Stimulated activated effector memory CD8-positive, alpha-beta T cell treated with anti-CD3 and anti-CD28 coated beads, Interleukin-12 subunit alpha, Interleukin-12 subunit beta, amount 100 ng/mL, for 72 hours (primary cell): ENCODE data around the gene NIN.
A peak's percentile ranks its signal among the peaks of the same experiment; 100 is the strongest.
"Not testable (repeated sequence)": the region's sequence is repeated elsewhere in the genome, so short reads cannot be mapped to it uniquely, and the experiment has no call there.

Experiments used
- ATAC-seq: fragments of 150-1000 bp; cut with Tn5 transposase; 2 replicates; pipeline ENCODE4 v1.10.0; 2021
- DNase-seq, 2 donors: peaks; one replicate each; pipeline ENCODE4 v3.0.0; 2021 to 2022; ENCODE audit warnings: low spot score in 2 of 2
- H3K27ac Mint-ChIP-seq: one replicate; pipeline ENCODE4 v1.8.0; 2022; ENCODE audit warnings: mild to moderate bottlenecking, mixed read lengths
- H3K36me3 Mint-ChIP-seq: one replicate; pipeline ENCODE4 v1.8.0; 2022; ENCODE audit warnings: mild to moderate bottlenecking, mixed read lengths
- H3K4me1 Mint-ChIP-seq: one replicate; pipeline ENCODE4 v1.8.0; 2022; ENCODE audit warnings: mixed read lengths
- H3K4me3 Mint-ChIP-seq: one replicate; pipeline ENCODE4 v1.8.0; 2022; ENCODE audit warnings: mild to moderate bottlenecking, mixed read lengths
- H3K9me3 Mint-ChIP-seq: one replicate; pipeline ENCODE4 v1.8.0; 2022; ENCODE audit warnings: mixed read lengths

The NIN gene

GRCh38 chr14:50830044-50830931 is 674 bp downstream of the NIN start:
- peak overlapping the region; percentile 87 for H3K4me3 Mint-ChIP-seq
- no peaks in the 10 kb centered on the region for H3K9me3 Mint-ChIP-seq
- DNase-seq = peak; percentile 47 to 80
- peak overlapping the region; percentile 53 for H3K27ac Mint-ChIP-seq
- H3K36me3 Mint-ChIP-seq = peaks cover 17% of the 10 kb centered on the region
- peaks cover 57% of the 10 kb centered on the region for H3K4me1 Mint-ChIP-seq
- peak; percentile 72 for ATAC-seq

GRCh38 chr14:50829489-50830043 is 1.4 kb downstream of the NIN start:
- H3K27ac Mint-ChIP-seq = peak overlapping the region; percentile 53
- ATAC-seq (no peak), DNase-seq (no peak)
- peaks cover 17% of the 10 kb centered on the region for H3K36me3 Mint-ChIP-seq
- H3K4me3 Mint-ChIP-seq = peak overlapping the region; percentile 87
- H3K4me1 Mint-ChIP-seq = peaks cover 56% of the 10 kb centered on the region
- H3K9me3 Mint-ChIP-seq = no peaks in the 10 kb centered on the region

GRCh38 chr14:50828721-50829488 is 2.1 kb downstream of the NIN start:
- DNase-seq (no peak), ATAC-seq (no peak)
- H3K4me1 Mint-ChIP-seq = peaks cover 57% of the 10 kb centered on the region
- peaks cover 17% of the 10 kb centered on the region for H3K36me3 Mint-ChIP-seq
- peak overlapping the region; percentile 87 for H3K4me3 Mint-ChIP-seq
- peak overlapping the region; percentile 53 for H3K27ac Mint-ChIP-seq
- no peaks in the 10 kb centered on the region for H3K9me3 Mint-ChIP-seq

GRCh38 chr14:50826681-50827080 is 4.3 kb downstream of the NIN start:
- DNase-seq (no peak), ATAC-seq (no peak)
- Mint-ChIP-seq H3K27ac (no peak overlapping the region), H3K9me3 (no peaks in the 10 kb centered on the region), H3K4me3 (no peak overlapping the region), H3K4me1 (peaks cover 70% of the 10 kb centered on the region), H3K36me3 (peaks cover 20% of the 10 kb centered on the region)

DNA sequence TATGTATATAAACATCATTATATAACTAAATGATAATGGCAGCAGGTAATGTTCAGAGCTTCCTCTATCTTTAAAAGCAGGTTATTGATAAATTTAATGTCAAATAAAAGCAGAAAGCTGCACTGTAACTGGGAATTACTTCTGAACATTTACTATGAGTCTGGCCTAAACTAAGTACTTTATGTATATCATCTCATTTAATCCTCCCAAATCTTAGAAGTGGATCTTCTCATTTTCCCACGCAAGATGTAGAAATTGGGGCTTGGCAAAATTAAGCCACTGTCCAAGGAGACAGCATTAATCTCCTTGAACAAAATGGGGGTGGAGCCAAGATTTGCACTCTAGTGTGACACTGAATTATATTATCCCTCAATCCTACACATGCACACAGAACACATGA is 5.7 kb downstream of the NIN start:
- H3K27ac Mint-ChIP-seq = no peak overlapping the region
- peaks cover 25% of the 10 kb centered on the region for H3K36me3 Mint-ChIP-seq
- H3K9me3 Mint-ChIP-seq = no peaks in the 10 kb centered on the region
- peaks cover 78% of the 10 kb centered on the region for H3K4me1 Mint-ChIP-seq
- H3K4me3 Mint-ChIP-seq = no peak overlapping the region
- DNase-seq (no peak), ATAC-seq (no peak)

- H3K4me1 Mint-ChIP-seq = peaks cover 79% of the 10 kb centered on the region
- no peaks in the 10 kb centered on the region for H3K9me3 Mint-ChIP-seq
- DNase-seq (no peak), ATAC-seq (no peak)
- peak overlapping the region; percentile 71 for H3K27ac Mint-ChIP-seq
- H3K4me3 Mint-ChIP-seq = peak overlapping the region; percentile 60
- H3K36me3 Mint-ChIP-seq = peaks cover 36% of the 10 kb centered on the region
These were observed 7.0 kb downstream of the NIN start for GRCh38 chr14:50823762-50824636.

DNA sequence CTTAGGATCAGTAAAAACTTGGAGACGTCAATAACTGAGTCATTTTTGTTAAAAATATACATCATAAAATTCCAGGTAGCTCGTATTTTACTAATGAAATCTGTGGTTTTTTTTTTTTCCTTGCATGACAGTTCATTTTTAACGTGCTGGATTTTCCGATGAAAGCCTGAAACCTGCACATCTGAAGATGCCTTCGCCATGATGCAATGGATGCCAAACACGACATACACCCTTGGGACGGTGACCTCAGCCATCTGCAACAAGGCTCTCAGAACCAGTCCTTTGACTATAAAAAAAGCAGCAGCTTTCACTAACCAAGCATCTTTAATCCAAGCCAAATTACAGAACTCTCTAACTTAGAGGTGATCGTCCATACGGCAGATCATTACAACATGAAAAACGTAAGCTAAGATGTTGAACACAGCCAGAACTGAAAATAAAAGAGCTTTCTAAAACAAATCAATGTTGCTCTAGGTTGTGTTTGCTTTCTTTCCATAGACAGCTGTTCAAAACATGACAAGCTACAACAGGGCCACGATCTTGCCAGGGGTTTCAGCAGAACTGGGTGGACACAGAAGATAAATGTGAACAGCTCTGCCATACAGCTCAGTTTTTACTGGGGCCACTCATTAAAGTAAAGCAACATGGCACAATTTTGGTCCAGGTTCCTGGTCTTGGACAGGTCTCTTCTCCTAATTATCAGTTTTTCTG is 7.8 kb downstream of the NIN start:
- ATAC-seq = no peak
- DNase-seq = no peak
- Mint-ChIP-seq H3K4me1 (peaks cover 71% of the 10 kb centered on the region), H3K4me3 (peak overlapping the region; percentile 60), H3K27ac (peak overlapping the region; percentile 71), H3K36me3 (peaks cover 35% of the 10 kb centered on the region), H3K9me3 (no peaks in the 10 kb centered on the region)

DNA sequence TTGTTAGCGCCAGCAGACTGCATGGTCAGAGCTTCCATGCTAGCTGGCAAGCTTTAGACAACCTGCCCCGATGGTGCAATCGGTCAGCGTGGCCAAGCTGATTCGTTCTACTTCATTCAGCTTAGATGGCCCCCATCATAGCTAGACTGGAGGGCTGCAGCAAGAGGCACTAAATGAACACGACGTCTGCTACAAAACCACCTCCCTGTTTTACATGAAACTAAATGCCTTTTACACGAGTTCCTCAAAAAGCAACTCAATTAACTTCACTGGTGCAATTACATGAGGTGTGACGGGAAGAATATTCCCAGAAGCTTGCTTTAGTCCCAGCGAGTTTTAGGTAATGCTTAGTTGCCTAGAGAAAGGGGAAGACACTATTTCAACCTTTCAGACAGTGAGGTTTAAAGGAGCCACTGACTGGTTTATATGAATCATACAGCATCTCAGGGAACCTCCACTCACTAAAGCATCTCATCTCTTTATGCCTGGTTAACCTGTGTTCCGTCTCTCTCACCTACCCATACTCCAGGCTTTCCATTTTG is 8.4 kb downstream of the NIN start:
- DNase-seq (peak in 1 of 2 donors; percentile 58), ATAC-seq (peak; percentile 80)
- peaks cover 33% of the 10 kb centered on the region for H3K36me3 Mint-ChIP-seq
- no peaks in the 10 kb centered on the region for H3K9me3 Mint-ChIP-seq
- peak overlapping the region; percentile 60 for H3K4me3 Mint-ChIP-seq
- peak overlapping the region; percentile 71 for H3K27ac Mint-ChIP-seq
- peaks cover 71% of the 10 kb centered on the region for H3K4me1 Mint-ChIP-seq

DNA sequence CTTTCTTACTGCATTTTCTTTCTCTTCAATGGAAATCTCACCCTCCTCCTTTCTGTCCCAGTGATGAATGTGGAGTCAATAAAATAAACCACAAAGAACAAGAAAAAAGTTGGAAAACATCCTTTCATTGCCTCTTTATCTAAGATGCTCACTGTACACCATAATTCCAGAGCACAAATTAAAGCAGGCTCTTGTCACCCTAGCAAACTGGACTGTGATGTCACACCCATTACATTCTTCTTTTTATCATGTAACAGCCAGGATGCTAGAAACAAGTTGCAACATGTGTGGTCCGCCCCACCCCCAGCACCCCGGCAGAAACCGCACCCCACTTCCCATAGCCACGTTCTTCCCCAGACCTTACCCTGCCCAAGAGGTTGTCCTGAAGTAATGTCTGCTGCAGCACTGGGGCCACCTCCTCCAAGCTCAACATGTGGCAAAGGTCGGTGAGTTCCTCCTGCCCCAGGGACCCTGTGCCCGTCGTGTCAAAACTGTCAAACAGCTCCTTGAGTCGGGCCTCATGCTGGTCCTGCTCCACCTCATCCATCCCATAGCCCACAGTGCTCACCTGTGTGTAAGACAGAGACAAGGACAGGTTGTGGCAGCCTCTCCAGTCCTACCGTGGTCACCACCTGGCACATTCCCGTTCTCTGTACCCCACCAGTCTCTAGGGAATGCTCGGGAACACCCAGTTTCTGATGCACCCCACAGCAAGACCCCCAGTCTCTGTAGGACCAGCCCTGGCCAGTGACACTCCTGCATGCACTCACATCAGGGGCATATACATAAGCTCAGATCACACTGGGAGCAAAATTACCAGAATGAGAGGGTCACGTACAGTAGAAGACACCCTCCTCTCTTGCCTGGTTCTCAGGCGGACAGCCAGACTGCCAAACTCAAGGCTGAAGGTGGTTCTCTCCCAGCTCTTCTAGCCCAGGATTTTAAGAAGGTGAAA is 9.2 kb downstream of the NIN start:
- ATAC-seq (peak; percentile 66), DNase-seq (peak; percentile 11 to 72)
- peaks cover 33% of the 10 kb centered on the region for H3K36me3 Mint-ChIP-seq
- H3K4me1 Mint-ChIP-seq = peaks cover 68% of the 10 kb centered on the region
- no peaks in the 10 kb centered on the region for H3K9me3 Mint-ChIP-seq
- peak overlapping the region; percentile 71 for H3K27ac Mint-ChIP-seq
- H3K4me3 Mint-ChIP-seq = peak overlapping the region; percentile 60

DNA sequence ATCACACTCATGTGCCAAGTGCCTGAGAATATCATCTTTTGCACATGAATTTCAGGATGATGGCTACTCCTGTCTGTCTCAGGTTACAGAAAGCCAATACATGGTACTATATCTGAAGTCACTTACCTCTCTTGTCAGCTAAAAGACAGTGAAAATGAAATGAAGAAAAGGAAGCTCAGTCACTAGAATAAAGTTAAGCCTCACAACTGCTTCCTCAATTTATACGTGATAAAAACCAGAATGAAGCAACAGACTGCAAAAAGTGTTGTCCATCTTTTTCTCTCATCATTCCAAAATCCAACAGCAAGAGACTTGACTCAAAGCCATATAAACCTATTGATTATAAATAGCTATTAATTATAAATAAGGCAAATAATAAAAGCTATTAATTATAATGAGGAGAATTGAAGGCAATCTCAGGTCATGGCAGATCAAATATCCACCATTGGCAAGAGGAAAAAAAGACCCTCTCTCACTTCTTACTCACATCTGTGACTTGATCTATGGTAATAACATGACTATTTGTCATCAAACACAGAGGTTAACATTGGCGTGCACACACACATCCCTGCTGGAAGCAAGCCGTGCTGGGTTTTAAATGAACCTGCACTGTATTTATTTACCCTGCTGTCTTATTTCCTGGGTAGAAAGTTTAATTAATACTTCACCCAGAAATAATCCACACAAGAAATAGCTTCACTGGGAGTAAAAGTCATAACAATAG is 10.0 kb downstream of the NIN start:
- peak overlapping the region; percentile 60 for H3K4me3 Mint-ChIP-seq

GRCh38 chr14:50819303-50819702 is 11.7 kb downstream of the NIN start:
- H3K4me1 Mint-ChIP-seq = peaks cover 55% of the 10 kb centered on the region
- not testable (repeated sequence) for H3K9me3 Mint-ChIP-seq, H3K4me3 Mint-ChIP-seq
- DNase-seq (peak in 1 of 2 donors; percentile 51), ATAC-seq (peak; percentile 53)
- peaks cover 38% of the 10 kb centered on the region for H3K36me3 Mint-ChIP-seq
- peak overlapping the region; percentile 43 for H3K27ac Mint-ChIP-seq

More for the DNA sequence above, 10.0 kb downstream of the NIN start:
- ATAC-seq (no peak), DNase-seq (no peak)
- no peaks in the 10 kb centered on the region for H3K9me3 Mint-ChIP-seq
- peaks cover 34% of the 10 kb centered on the region for H3K36me3 Mint-ChIP-seq
- H3K27ac Mint-ChIP-seq = peak overlapping the region; percentile 71
- peaks cover 66% of the 10 kb centered on the region for H3K4me1 Mint-ChIP-seq

- DNase-seq = no peak
These were observed 14.4 kb downstream of the NIN start for GRCh38 chr14:50816395-50817047.

More at GRCh38 chr14:50816395-50817047, 14.4 kb downstream of the NIN start:
- Mint-ChIP-seq H3K9me3 (no peaks in the 10 kb centered on the region), H3K4me3 (no peak overlapping the region), H3K4me1 (peaks cover 56% of the 10 kb centered on the region), H3K36me3 (peaks cover 33% of the 10 kb centered on the region), H3K27ac (no peak overlapping the region)
- ATAC-seq = no peak
